HFF-Myc (cell line): ENCODE data around the gene VASH2.
"Not testable (repeated sequence)": the region's sequence is repeated elsewhere in the genome, so short reads cannot be mapped to it uniquely, and the experiment has no call there.

Experiments
- DNase-seq: peaks from one replicate; pipeline ENCODE4 v3.0.0-alpha.2; 2011; ENCODE audit warnings: low read depth; ENCODE audit errors: extremely low read depth
- H3K4me3 ChIP-seq: replicated peaks from 2 replicates; pipeline ENCODE4 v1.5.1; 2011; ENCODE audit warnings: low read depth, mild to moderate bottlenecking, control low read depth, low read length
- CTCF ChIP-seq: IDR thresholded peaks from 2 replicates; pipeline ENCODE4 v1.5.1; 2012; ENCODE audit warnings: mild to moderate bottlenecking, low read depth, low read length, control low read depth; ENCODE audit errors: missing control alignments

The VASH2 gene

GRCh38 chr1:213017447-213018273 lies 67.3 kb downstream of the VASH2 start:
- DNase-seq: no peak
- TF ChIP-seq CTCF: no peak
- no peak overlapping the region for H3K4me3 ChIP-seq

GRCh38 chr1:213019450-213019849 lies 69.1 kb downstream of the VASH2 start:
- DNase-seq: no peak
- no peak for TF ChIP-seq CTCF

GRCh38 chr1:213020016-213020415 lies 69.7 kb downstream of the VASH2 start:
- DNase-seq: no peak
- TF ChIP-seq CTCF: no peak
- no peak overlapping the region for H3K4me3 ChIP-seq

More at GRCh38 chr1:213019450-213019849, 69.1 kb downstream of the VASH2 start:
- H3K4me3 ChIP-seq: no peak overlapping the region

- not testable (repeated sequence) for DNase-seq, H3K4me3 ChIP-seq
These were observed 76.7 kb downstream of the VASH2 start for GRCh38 chr1:213027024-213027423.

- DNase-seq: no peak
- no peak for TF ChIP-seq CTCF
- H3K4me3 ChIP-seq: no peak overlapping the region
These were observed 82.3 kb downstream of the VASH2 start for GRCh38 chr1:213032651-213033050.

GRCh38 chr1:213034713-213035112 lies 84.4 kb downstream of the VASH2 start:
- no peak for TF ChIP-seq CTCF
- no peak overlapping the region for H3K4me3 ChIP-seq
- DNase-seq: no peak

GRCh38 chr1:213035573-213035972 lies 85.2 kb downstream of the VASH2 start:
- TF ChIP-seq CTCF: no peak
- DNase-seq: no peak
- no peak overlapping the region for H3K4me3 ChIP-seq
